SK-N-SH (cell line): ENCODE data around the gene CCDC172.

ENCODE experiments used
- CTCF ChIP-seq: fragments of 200-600 bp; sonication (generic); IDR thresholded peaks from 2 replicates; pipeline ENCODE4 v1.6.1; 2017; ENCODE audit warnings: antibody characterized with exemption, mild to moderate bottlenecking, moderate library complexity
- GABPA ChIP-seq: IDR thresholded peaks from 2 replicates; pipeline ENCODE4 v1.4.0; 2012; ENCODE audit warnings: low read depth, mild to moderate bottlenecking
- GATA2 ChIP-seq: sonication (generic); formaldehyde crosslinking; IDR thresholded peaks from 2 replicates; pipeline ENCODE4 v1.5.0; 2020; ENCODE audit warnings: mild to moderate bottlenecking, missing genetic modification reagents
- NRF1 ChIP-seq: IDR thresholded peaks from 2 replicates; pipeline ENCODE4 v1.6.1; 2012; ENCODE audit warnings: low read depth, mild to moderate bottlenecking, low read length
- POLR2AphosphoS5 ChIP-seq: IDR thresholded peaks from 2 replicates; pipeline ENCODE4 v1.6.1; 2012; ENCODE audit warnings: low read depth, low read length
- RCOR1 ChIP-seq: fragments of 150-350 bp; IDR thresholded peaks from 2 replicates; pipeline ENCODE4 v1.6.1; 2017; ENCODE audit warnings: antibody characterized with exemption, low read length
- TAF1 ChIP-seq: IDR thresholded peaks from 2 replicates; pipeline ENCODE4 v1.6.1; 2012; ENCODE audit warnings: low read depth, mild to moderate bottlenecking, low read length, moderate library complexity, borderline replicate concordance
- TCF12 ChIP-seq: IDR thresholded peaks from 2 replicates; pipeline ENCODE4 v1.4.0; 2012
- TEAD4 ChIP-seq: IDR thresholded peaks from 2 replicates; pipeline ENCODE4 v1.4.0; 2012; ENCODE audit warnings: mild to moderate bottlenecking, borderline replicate concordance; ENCODE audit not compliant: insufficient read depth

GRCh38 chr10:116325987-116326386 lies 1.7 kb downstream of the CCDC172 start:
- TF ChIP-seq POLR2AphosphoS5 (no peak), RCOR1 (no peak), TCF12 (no peak), GABPA (no peak), GATA2 (no peak), CTCF (no peak), TEAD4 (no peak), NRF1 (no peak), TAF1 (no peak)
